Measurements from ENCODE around the gene UNK.

Gene UNK

GRCh38 chr17:75823257-75824041 lies 38.8 kb downstream of the UNK start:
- DNase-seq = no peak

GRCh38 chr17:75824050-75824552 lies 39.5 kb downstream of the UNK start:
- no peak for DNase-seq

DNA sequence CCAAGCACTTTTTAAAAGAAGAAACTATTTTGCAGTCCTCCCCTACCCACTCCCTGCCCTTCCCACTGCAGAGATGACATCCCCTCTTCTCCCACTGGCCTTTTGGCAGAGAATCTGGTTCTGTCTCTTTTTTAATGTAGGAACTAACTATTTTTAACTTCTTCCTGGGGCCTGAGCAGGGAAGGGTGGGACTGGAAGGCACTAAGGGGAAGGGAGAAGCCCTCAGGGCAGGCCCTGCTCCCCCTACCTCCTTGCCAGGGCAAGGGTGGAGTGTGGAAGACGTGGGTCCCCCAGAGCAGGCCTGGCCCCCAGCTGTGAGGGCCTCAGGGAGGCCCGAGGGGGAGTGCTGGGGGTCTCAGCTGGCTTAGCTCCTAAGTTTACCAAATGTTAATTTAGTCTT lies 40.1 kb downstream of the UNK start:
- no peak for DNase-seq

DNA sequence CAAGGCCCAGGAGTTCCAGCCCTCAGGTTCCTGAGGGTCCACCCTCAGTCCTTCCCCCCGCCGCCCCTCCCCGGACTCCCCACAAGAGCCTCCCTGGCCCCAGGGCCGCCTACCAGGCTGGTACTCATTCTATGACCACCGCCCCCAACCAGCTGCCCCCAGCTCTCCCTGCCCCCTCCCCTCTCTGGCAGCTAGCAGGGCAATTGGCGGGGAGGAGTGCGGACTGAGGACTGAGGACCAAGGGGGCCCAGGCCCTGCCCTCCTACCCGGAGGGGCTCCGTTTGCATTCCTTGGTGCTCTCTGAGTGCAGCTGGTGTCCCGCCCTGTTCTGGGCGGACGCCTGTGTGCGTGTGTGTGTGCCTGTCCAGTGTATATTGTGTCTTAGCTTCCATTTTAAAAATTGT lies 40.5 kb downstream of the UNK start:
- no peak for DNase-seq

DNA sequence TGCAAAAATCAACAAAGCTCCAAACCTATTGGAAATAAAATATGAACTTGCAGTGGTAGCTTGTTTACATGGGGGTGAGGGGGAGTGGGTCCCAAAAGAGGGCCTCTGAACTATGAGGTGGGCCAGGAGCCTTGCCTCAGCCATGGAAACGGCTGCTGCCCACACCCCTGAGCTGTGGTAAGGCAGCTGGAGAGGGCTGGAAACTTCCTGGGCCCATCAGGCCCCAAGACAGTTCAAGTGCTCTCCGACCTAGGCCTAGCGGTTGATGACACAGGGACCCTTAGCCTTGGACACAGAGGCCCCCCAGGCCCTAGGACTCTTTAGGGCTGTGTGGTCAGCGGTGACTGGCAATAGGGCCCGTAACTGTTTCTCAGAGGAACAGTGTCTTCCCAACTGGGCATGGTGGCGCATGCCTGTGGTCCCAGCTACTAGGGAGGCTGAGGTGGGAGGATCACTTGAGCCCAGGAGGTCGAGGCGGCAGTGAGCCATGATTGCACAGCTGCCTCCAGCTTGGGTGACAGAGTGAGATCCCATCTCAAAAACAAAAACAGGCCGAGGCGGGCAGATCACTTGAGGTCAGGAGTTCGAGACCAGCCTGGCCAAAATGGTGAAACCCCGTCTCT lies 41.3 kb downstream of the UNK start:
- DNase-seq = no peak

DNA sequence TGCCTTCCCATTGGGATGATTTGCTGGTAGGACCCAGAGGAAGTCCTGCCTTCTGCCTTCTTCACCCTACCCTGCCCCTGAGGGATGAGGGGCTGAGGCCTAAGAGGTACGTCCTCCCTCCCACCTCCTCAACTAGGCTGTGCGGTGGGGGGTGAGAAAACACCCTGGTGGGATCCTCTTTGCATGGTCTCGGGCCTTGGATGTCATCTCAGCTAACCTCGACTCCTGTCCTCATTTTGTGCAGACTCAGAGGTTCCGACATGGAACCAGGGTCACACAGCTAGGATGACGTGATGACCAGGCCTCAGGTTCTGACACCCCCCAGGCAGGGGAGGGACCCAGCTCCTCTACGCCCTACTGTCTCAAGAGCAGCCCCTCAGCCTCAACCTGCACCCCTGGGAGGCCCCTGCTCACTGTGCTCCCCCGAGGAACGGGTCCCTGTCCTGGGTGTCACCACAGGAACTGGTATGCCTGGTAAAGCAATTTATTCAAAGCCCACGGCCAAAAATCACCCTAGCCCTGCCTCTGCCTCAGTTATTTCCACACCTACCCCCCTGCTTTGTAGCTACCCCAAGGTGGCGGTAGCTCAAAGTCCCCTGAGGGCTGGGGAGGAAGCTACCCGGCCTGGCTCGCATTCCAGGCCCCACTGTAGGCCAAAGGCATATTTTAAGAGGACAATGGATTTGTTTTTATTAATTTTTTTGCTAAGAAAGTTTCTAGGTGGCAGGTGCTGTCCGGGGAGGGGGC lies 42.1 kb downstream of the UNK start:
- no peak for DNase-seq

DNA sequence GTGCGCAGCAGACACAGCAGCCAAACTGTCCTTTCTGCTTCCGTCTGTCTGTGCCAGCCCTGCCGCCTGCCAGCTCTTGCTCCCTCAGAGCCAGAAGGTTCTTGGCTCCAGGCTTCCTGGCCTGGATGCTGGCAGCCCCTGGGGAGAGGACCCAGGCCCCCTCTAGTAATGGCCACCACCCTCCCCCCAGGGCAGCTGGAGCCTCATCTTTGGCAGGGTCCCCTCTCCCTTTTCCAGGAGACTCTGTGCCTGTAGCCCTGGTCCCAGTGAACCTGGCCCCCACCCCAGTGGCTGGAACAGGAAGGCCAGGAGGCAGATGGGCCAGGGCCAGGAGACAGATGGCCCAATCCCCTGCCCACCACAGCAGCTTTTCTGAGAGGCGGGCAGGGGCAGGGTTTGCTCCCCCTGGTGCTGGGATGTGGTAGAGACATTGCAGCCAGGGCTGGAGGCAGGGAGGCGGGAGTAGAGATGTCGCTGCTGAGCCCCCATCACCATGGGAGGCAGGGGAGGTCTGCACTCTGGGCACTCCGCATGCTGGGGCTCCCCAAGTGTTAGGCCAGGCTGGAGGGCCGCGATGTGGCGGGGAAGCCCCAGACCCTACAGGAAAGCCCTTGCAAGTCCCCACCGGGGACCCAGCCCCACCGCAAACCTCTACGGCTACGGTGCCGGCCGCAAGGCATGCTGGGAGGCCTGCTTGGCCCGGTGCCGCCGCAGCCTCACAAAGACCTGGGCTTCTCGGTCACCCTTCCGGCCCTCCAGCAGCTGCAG lies 42.9 kb downstream of the UNK start:
- DNase-seq = peak; percentile 77

DNA sequence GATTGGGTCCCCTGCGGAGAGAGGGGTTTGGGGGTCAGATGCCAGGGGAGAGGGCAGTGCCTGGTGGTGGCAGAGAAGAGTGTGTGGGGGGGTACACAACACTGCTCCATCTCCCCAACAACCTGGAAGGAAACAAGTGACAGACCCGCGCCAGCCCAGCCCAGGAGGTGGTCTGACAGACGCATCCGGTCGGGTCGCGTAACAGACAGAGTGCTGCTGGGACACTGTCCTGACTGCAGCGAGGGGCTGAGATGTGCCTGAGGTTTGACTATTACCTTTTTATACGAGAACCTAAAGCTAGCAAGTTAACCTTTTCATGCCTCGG lies 43.4 kb downstream of the UNK start:
- DNase-seq = no peak

DNA sequence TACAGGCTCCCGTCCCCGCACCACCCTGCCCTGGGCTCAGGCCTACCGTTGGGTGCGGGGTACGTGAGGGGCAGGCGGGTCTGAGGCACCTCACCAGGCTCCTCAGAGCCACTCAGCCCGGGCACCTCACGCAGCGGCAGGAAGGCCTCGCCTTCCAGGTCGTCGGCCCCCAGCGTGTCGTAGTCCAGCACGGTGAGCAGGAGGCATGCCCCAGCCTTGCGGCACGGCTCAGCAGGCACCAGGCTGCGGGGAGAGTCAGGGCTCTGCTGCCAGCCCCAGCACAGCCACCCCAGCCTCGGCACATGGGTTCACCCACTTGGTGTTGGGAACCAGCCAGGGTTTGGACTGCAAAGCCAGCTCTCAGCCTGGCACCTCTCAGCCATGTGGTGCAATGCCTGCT lies 44.1 kb downstream of the UNK start:
- no peak for DNase-seq

DNA sequence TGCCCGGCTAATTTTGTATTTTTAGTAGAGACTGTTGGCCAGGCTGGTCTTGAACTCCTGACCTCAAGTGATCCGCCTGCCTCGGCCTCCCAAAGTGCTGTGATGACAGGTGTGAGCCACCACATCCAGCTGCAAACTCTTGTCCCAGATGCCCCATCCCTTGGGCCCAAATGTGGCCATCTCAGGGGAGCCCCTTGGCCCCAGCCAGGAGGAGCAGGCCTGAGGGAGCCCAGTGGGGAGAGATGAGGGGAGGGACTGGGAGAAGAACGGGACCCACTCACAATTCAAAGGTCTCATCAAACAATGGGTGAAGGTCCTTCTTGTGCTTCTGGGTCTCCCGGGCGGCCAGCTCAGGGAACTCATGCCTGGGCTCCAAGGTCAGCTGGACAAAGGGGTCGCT lies 45.1 kb downstream of the UNK start:
- no peak for DNase-seq

GRCh38 chr17:75830164-75831031 lies 45.8 kb downstream of the UNK start:
- DNase-seq = peak; percentile 51

- DNase-seq = no peak
Measured at GRCh38 chr17:75831032-75831571, 46.5 kb downstream of the UNK start.

DNA sequence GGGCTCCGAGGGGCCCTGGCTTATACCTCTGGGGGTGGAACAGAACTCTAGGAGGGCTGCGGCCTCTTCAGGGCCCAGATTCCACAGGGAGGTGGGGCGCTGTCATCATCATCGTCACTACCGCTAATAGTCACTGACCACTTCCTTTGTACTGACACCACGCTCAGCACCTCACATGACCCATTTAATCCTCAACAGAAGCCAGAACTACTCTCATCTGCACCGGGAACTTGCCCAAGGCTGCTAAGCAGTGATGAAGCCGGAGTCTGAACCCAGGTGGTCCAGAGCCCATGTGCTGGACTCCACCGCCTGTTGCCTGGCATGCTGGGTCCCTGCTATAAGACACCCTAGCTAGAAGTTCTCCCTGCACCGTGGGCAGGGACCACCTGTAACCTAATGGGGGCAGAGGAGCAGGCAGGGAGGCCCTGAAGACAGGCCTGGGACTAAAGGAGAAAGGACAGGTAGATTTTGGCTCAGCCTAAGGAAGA lies 47.6 kb downstream of the UNK start:
- peak; percentile 54 for DNase-seq

- peak; percentile 50 for DNase-seq
Measured at GRCh38 chr17:75832652-75833400, 48.2 kb downstream of the UNK start.

- DNase-seq = no peak
Measured at GRCh38 chr17:75834279-75834920, 49.8 kb downstream of the UNK start.

GRCh38 chr17:75834928-75835653 lies 50.5 kb downstream of the UNK start:
- no peak for DNase-seq

GRCh38 chr17:75835654-75835987 lies 51.0 kb downstream of the UNK start:
- no peak for DNase-seq

- DNase-seq = no peak
Measured at GRCh38 chr17:75836605-75837004, 52.0 kb downstream of the UNK start.

- DNase-seq = no peak
Measured at GRCh38 chr17:75837899-75838298, 53.3 kb downstream of the UNK start.

- DNase-seq = no peak
Measured at GRCh38 chr17:75838410-75838809, 53.8 kb downstream of the UNK start.
